ENCODE measurements around the gene RAPGEF5. TPM values are rescaled to one million over a fixed set of nuclear protein-coding genes. Genes with fewer than 3 reads are reported as not detected.

The RAPGEF5 gene
- total RNA-seq, 1 experiment from 2014 or later = 15.6 TPM

DNA sequence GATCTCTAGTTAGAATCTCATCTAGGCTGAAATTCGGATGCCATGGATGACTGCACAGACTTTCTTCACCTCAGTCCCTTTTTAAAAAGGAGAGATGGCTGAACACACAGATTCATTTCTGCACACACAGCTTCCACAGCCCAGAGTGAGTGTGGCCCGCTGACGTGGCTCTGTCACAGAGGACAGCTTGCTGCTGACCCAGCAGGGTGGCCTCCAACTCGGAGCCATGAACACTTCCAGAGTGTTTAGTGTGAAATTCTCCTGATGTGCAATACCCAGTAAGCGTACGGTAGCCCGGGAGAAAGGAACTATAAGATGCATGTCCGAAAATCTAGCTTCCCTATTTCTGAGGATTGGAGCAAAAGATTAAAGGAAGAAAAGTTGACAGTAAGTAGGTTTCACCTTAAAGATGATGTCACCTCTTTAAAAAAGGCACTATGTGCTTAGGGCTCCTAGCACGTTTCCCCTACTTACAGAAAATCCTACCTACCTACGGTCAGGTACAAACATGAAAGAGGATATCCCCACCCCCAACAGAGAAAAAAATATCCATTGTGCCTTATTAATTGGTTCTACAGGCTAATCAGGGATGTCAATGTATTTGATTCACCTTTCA is 162.2 kb downstream of the RAPGEF5 start:
- no peak for TF ChIP-seq SIN3A (IDR thresholded peaks at IDR 0.05; ENCODE audit: low read depth)
- ATAC-seq (no peak), DNase-seq (ENCODE audit: low read depth, low spot score) (no peak)
- BruUV-seq (replicated peaks) = no TSS peak
- no peak overlapping the region for H3K9ac ChIP-seq (ENCODE audit: low read length)
- H3K27ac ChIP-seq (ENCODE audit: low read depth, low read length) = no peak overlapping the region
- ChIA-PET POLR2A (no interaction called here), CTCF (no interaction called here), RAD21 (ENCODE audit: low non-redundant PET in 1 of 2, low total read pairs in 2 of 2, uncharacterized antibody in 2 of 2, unreplicated experiment in 2 of 2) (no interaction called here)
- no peaks in the 10 kb centered on the region for H3K4me1 ChIP-seq (ENCODE audit: control insufficient read depth in 1 of 2, insufficient read depth in 2 of 2, low read length in 2 of 2)
- H3K9me3 ChIP-seq (ENCODE audit: control insufficient read depth in 1 of 2, insufficient read depth in 1 of 2, low read depth in 1 of 2, low read length in 2 of 2) = no peaks in the 10 kb centered on the region
- intact Hi-C loops (cut with micrococcal nuclease) = no loop called here
- no peak overlapping the region for H3K4me2 ChIP-seq (ENCODE audit: low read length)
- H3K79me2 ChIP-seq (ENCODE audit: insufficient read depth, low read length) = no peaks in the 10 kb centered on the region
- no peaks in the 10 kb centered on the region for H3K36me3 ChIP-seq (ENCODE audit: control insufficient read depth in 1 of 2, insufficient read depth in 2 of 2, low read length in 2 of 2)
- no peak overlapping the region for H3K4me3 ChIP-seq (replicated peaks in 1 of 2; ENCODE audit: low read depth in 1 of 2, low read length in 2 of 2)
- no peaks in the 10 kb centered on the region for H3K27me3 ChIP-seq (ENCODE audit: insufficient read depth, low read length)
- H2AFZ ChIP-seq (ENCODE audit: low read depth, low read length, poor library complexity, severe bottlenecking) = no peak overlapping the region
- no peaks in the 10 kb centered on the region for H3K9me2 ChIP-seq (ENCODE audit: insufficient read depth)
- H4K20me1 ChIP-seq (ENCODE audit: insufficient read depth) = no peaks in the 10 kb centered on the region

DNA sequence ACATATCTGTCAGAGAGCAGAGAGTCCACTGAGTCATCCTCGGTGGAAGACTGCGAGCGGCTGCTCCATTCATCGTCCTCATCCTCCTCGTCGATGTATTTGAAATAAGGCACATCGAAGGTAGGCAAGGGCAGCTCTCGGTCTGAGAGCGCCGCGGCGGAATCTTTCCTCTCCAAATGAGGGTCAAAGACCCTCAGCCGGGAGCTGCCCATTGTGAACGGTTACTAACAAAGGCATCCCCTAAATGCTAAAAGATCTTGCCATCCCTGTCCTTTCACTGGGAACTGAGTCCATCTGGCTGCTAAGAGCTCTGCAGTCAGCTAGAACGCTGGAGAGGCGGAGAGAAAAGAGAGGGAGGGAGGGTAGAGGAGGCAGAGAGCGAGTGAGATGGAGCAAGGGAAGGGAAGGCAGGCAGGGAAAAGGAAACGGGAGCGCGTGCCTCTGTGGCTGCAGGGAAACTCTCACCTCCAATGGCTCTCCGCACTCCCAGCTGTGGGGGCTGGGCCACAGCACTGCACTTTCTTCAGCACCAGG is 163.4 kb downstream of the RAPGEF5 start:
- ATAC-seq = no peak
- Histone ChIP-seq H3K36me3 (ENCODE audit: control insufficient read depth in 1 of 2, insufficient read depth in 2 of 2, low read length in 2 of 2) (no peaks in the 10 kb centered on the region), H3K9me3 (ENCODE audit: control insufficient read depth in 1 of 2, insufficient read depth in 1 of 2, low read depth in 1 of 2, low read length in 2 of 2) (no peaks in the 10 kb centered on the region), H4K20me1 (ENCODE audit: insufficient read depth) (no peaks in the 10 kb centered on the region), H2AFZ (ENCODE audit: low read depth, low read length, poor library complexity, severe bottlenecking) (no peak overlapping the region), H3K79me2 (ENCODE audit: insufficient read depth, low read length) (no peaks in the 10 kb centered on the region), H3K9me2 (ENCODE audit: insufficient read depth) (no peaks in the 10 kb centered on the region), H3K4me1 (ENCODE audit: control insufficient read depth in 1 of 2, insufficient read depth in 2 of 2, low read length in 2 of 2) (no peaks in the 10 kb centered on the region), H3K4me3 (replicated peaks in 1 of 2; ENCODE audit: low read depth in 1 of 2, low read length in 2 of 2) (no peak overlapping the region), H3K9ac (ENCODE audit: low read length) (no peak overlapping the region), H3K27me3 (ENCODE audit: insufficient read depth, low read length) (no peaks in the 10 kb centered on the region), H3K4me2 (ENCODE audit: low read length) (no peak overlapping the region), H3K27ac (ENCODE audit: low read depth, low read length) (no peak overlapping the region)
- TF ChIP-seq CTCF (IDR thresholded peaks at IDR 0.05 in 2 of 3, conservative IDR thresholded peaks at IDR 0.05 in 1 of 3; ENCODE audit: borderline replicate concordance in 1 of 3, insufficient read depth in 1 of 3, low read depth in 2 of 3, low read length in 2 of 3) = no peak
- TF ChIP-seq TCF7L2 (IDR thresholded peaks at IDR 0.05; ENCODE audit: borderline replicate concordance, extremely low read depth, insufficient read depth, insufficient read length) = no peak
- TF ChIP-seq MAX (IDR thresholded peaks at IDR 0.05) = no peak
- no peak for TF ChIP-seq SP1 (IDR thresholded peaks at IDR 0.05; ENCODE audit: low read depth)
- no peak for TF ChIP-seq JUND (IDR thresholded peaks at IDR 0.05)
- no peak for TF ChIP-seq SIN3A (IDR thresholded peaks at IDR 0.05; ENCODE audit: low read depth)
- no peak for TF ChIP-seq FOSL1 (IDR thresholded peaks at IDR 0.05; ENCODE audit: low read depth)
- TF ChIP-seq EZH2phosphoT487 (IDR thresholded peaks at IDR 0.05; ENCODE audit: borderline replicate concordance) = no peak
- TF ChIP-seq, protein P1, sequence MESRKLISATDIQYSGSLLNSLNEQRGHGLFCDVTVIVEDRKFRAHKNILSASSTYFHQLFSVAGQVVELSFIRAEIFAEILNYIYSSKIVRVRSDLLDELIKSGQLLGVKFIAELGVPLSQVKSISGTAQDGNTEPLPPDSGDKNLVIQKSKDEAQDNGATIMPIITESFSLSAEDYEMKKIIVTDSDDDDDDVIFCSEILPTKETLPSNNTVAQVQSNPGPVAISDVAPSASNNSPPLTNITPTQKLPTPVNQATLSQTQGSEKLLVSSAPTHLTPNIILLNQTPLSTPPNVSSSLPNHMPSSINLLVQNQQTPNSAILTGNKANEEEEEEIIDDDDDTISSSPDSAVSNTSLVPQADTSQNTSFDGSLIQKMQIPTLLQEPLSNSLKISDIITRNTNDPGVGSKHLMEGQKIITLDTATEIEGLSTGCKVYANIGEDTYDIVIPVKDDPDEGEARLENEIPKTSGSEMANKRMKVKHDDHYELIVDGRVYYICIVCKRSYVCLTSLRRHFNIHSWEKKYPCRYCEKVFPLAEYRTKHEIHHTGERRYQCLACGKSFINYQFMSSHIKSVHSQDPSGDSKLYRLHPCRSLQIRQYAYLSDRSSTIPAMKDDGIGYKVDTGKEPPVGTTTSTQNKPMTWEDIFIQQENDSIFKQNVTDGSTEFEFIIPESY (IDR thresholded peaks at IDR 0.05; ENCODE audit: extremely low read depth, insufficient replicate concordance, low read length) = no peak
- TF ChIP-seq ZFX (IDR thresholded peaks at IDR 0.05) = no peak
- no peak for TF ChIP-seq CEBPB (IDR thresholded peaks at IDR 0.05; ENCODE audit: low read depth)
- no peak for TF ChIP-seq EZH2 (IDR thresholded peaks at IDR 0.05)
- TF ChIP-seq YY1 (IDR thresholded peaks at IDR 0.05; ENCODE audit: extremely low read depth, insufficient replicate concordance, low read depth, low read length) = no peak
- no TSS peak for BruUV-seq (replicated peaks)
- POLR2A ChIA-PET = no interaction called here
- DNase-seq (ENCODE audit: low read depth, low spot score) = no peak
- intact Hi-C loops (cut with micrococcal nuclease) = no loop called here
- RAD21 ChIA-PET (ENCODE audit: low non-redundant PET in 1 of 2, low total read pairs in 2 of 2, uncharacterized antibody in 2 of 2, unreplicated experiment in 2 of 2) = no interaction called here
- CTCF ChIA-PET = no interaction called here
